Caki2 (cell line): ENCODE data around the gene CCDC172. TPM values are rescaled to one million over a fixed set of nuclear protein-coding genes. Genes with fewer than 3 reads are reported as not detected.
A peak's percentile ranks its signal among the peaks of the same experiment; 100 is the strongest.

Experiments used
- DNase-seq: peaks from one replicate; pipeline ENCODE4 v3.0.0-alpha.2; 2015; ENCODE audit warnings: low read depth
- in situ Hi-C: cut with HindIII; loops from 2 replicates; pipeline ENCODE4 v1.10.0; 2016; ENCODE audit warnings: low sequenced_read_pairs, low pct_unique_long_range_greater_than_20kb, mixed read lengths
- total RNA-seq: library from RNA; depleted of rRNA; stranded (reverse); fragments of >200 nt; shearing (Covaris generic); gene quantifications from 2 replicates; pipeline ENCODE4 v1.2.3, GENCODE V29; 2014; ENCODE audit warnings: low replicate concordance; rRNA removed

CCDC172 gene
- total RNA-seq = not detected in 2 replicates

DNA sequence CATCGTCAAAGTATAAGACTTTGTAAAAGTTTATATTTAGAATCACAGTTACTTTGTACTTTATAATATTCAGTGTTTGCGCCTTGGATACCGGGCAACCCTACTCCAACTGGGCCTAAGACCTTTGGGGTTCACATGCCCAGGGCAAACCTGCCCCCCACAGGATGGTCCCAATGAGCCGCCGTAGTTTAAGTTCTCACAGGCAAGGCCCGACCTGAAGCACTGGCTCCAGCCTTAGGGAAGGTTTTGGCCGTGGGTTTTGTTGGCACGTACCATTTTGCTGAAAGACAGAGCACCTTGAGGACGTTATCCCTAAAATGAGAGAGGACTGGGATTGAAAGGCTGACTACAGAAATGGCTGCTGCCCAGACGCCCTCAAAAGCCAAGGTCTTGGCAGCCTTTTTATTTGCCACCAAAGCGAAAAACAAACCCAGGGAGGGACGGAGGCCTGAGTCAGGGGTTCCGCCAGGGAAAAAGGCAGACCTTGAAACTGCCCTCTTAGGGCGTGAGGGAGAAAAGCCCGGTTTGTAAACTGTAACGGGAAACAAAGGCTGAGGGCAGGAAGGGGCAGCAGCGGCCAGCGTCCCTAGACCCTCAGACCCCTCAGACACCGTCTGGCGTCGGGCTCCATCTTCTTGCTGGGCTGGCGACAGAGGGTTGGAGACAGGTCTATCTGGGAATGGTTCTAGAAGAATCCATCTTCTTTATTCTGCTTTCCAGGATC is at the start of gene CCDC172:
CCDC172 (plus strand) TSS at position 222 of the 724 bp plus-strand sequence. CDS start 564 bp downstream, outside the sequence.
- in situ Hi-C loops = no loop called here
- DNase-seq = no peak

DNA sequence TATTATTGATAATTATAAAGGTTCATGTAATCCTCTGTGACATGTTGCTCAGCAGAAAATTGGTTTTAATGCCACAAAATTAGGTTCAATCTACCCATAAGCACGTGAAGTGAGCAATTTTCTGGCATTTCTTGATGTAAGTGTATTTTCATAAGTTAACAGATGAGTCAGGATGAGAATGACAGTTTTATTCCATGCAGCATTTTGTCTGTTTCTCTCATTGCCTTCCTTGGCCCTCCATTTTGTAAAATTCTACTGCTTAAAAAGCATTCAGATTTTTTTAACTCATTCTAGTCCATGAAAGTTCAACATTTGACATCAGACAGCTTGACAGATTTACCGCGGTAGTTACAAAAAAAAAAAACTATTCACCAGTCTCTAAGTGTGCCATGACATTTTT is 47.3 kb upstream of the CCDC172 start:
- no peak for DNase-seq
- in situ Hi-C loops = no loop called here

DNA sequence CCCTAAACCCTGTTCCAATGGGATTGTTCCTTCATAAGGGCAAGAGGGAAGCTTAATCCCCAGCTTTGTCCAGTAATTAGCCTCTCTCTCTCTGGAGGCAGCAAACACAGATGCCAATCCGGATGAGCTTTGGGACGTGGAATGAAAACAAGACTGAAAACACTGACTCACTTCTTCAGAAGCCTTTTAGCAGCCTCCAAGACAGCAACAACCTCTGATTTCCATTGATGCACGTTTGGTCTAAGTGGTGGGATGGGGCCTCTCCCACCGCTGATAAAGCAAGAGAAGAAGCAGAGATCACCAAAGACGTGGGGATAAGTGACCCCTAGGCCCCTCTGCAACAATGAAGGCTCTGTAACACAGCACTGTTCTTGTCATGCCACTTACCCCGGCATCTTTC is 45.4 kb upstream of the CCDC172 start:
- DNase-seq = no peak
- in situ Hi-C loops = no loop called here

DNA sequence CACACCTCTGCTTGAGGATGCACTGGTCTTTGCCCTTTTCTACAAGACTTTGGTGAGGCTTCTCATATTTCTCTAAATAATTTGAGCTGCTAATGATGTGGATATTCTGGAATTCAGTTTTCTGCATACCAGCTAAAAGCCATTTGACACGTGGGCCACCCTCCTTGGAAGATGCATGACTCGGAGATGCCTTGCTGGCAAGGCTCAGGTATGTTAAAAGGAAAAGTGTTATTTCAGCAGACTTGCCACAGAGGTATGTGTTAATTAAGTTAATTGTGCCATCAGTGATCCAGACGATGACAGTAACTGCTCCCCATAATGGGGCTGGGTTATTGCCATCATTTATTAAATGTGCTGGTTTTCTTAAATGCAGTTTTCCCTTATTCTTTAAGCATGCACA is 42.5 kb upstream of the CCDC172 start:
- no peak for DNase-seq
- in situ Hi-C loops = no loop called here

GRCh38 chr10:116286626-116287200 is 37.5 kb upstream of the CCDC172 start:
- in situ Hi-C loops = no loop called here
- DNase-seq = no peak

GRCh38 chr10:116287906-116288501 is 36.2 kb upstream of the CCDC172 start:
- peak; percentile 12 for DNase-seq
- in situ Hi-C loops = no loop called here

DNA sequence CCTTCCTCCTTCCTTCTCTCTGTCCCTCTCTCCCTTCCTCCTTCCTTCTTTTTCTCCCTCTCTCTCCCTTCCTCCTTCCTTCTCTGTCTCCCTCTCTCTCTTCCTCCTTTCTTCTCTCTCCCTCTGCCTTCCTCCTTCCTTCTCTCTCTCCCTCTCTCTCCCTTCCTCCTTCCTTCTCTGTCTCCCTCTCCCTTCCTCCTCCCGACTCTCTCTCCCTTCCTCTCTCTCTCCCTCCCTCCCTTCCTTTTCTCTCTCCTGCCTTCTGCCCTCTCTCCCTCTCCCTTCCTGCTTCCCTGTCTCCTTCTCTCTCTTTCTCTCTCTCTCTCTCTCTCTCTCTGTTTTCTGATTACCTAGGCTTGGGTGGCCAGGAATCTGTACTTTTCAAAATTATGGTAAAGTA is 34.6 kb upstream of the CCDC172 start:
- no peak for DNase-seq
- in situ Hi-C loops = no loop called here

- no peak for DNase-seq
- in situ Hi-C loops = no loop called here
Measured at GRCh38 chr10:116292493-116292892, 31.8 kb upstream of the CCDC172 start.

GRCh38 chr10:116296291-116296721 is 27.9 kb upstream of the CCDC172 start:
- in situ Hi-C loops = no loop called here
- no peak for DNase-seq

- DNase-seq = no peak
- in situ Hi-C loops = no loop called here
Measured at GRCh38 chr10:116298586-116298985, 25.7 kb upstream of the CCDC172 start.

GRCh38 chr10:116300542-116300941 is 23.7 kb upstream of the CCDC172 start:
- in situ Hi-C loops = no loop called here
- no peak for DNase-seq

DNA sequence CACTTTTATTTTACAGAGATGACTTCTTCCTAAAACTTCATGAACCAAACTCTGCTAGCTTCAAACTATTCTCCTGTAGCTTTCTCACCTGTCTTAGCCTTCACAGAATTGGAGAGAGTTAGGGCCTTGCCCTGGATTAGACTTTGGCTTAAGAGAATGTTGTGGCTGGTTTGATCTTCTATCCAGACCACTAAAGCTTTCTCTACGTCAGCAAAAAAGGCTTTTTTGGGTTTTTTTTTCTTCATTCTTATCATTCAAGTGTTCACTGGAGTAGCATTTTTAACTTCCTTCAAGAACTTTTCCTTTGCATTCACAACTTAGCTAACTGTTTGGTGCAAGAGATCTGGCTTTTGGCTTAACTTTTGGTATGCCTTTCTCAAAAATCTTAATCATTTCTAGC is 19.3 kb upstream of the CCDC172 start:
- no peak for DNase-seq
- in situ Hi-C loops = no loop called here

- in situ Hi-C loops = no loop called here
Measured at GRCh38 chr10:116306847-116307246, 17.4 kb upstream of the CCDC172 start.

GRCh38 chr10:116307455-116307854 is 16.8 kb upstream of the CCDC172 start:
- DNase-seq = no peak
- in situ Hi-C loops = no loop called here

More at GRCh38 chr10:116306847-116307246, 17.4 kb upstream of the CCDC172 start:
- no peak for DNase-seq

- DNase-seq = no peak
- in situ Hi-C loops = no loop called here
Measured at GRCh38 chr10:116311016-116311415, 13.2 kb upstream of the CCDC172 start.

DNA sequence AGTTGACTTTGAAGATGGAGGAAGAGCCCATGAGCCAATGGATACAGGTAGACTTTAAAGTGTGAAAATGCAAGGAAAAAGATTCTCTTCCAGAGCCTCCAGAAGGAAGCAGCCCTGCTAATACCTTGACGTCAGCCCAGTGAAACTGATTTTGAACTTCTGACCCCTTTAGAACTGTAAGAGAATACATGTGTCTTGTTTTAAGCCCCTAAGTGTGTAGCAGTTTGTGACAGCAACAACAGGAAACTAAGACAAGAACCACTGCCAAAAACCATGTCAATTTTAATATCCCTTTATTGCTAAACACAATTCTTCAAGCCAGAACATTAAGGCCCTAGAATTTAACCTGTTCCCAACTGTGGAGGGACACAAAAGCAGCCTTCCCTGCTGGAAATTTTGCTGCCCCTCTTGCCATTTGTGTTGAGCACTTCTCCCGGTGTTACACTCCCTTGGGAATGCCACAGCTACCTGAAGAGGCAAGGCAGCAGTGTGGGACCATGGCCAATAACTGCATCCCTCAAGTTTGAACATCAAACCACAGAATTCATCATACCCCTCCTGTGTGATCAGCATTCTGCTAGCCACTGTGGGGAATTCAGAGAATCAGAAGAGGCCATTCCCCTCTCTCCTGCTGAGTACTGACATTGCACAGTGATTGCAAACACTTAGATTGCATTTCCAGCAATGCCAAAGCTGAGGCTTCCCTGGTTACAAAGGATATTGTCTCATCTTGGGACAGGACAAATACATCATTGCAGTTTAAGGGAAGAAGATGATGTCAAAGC is 12.3 kb upstream of the CCDC172 start:
- no peak for DNase-seq
- in situ Hi-C loops = no loop called here

- in situ Hi-C loops = no loop called here
- DNase-seq = no peak
Measured at GRCh38 chr10:116312548-116312947, 11.7 kb upstream of the CCDC172 start.

DNA sequence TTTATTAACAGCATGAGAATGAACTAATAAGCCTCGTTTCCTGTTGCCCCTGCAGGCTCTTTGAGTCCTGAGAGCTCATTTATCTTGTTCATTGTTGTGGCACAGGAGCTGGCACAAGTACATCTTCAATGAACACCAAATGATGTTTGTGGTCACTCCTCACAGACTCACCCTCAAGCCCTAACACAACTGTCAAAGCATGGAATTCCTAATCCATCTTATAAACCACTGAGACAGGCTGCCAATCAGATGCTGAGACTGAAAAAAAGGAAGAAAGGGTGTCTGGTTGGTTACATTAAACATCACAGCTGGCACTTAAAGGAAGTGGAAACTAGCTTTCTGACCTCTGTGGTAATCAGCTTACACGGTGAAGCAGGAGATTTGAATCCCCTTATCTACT is 7.7 kb upstream of the CCDC172 start:
- in situ Hi-C loops = no loop called here
- DNase-seq = peak; percentile 35
